Measurements from ENCODE around the gene OXA1L.
"Not testable (repeated sequence)": the region's sequence is repeated elsewhere in the genome, so short reads cannot be mapped to it uniquely, and the experiment has no call there.

Gene OXA1L

GRCh38 chr14:22802860-22803686, 36.6 kb downstream of the OXA1L start:
- no peak for DNase-seq

DNA sequence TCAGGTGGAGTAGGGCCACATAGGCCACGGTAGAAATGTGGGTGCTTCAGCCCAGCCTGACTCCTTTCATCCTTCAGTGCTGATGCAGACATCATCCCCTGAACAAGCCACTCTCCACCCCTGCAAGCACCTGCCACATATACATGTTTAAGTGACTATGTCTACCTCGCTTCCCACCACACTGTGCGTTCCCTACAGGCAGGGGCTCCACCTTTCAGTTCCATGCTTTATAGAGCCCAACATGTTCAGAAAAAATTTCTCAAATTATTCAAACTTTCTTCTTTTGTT, 37.1 kb downstream of the OXA1L start:
- no peak for DNase-seq

GRCh38 chr14:22805235-22805634, 38.7 kb downstream of the OXA1L start:
- not testable (repeated sequence) for DNase-seq

- no peak for DNase-seq
Measured at GRCh38 chr14:22807432-22808087, 41.1 kb downstream of the OXA1L start.

DNA sequence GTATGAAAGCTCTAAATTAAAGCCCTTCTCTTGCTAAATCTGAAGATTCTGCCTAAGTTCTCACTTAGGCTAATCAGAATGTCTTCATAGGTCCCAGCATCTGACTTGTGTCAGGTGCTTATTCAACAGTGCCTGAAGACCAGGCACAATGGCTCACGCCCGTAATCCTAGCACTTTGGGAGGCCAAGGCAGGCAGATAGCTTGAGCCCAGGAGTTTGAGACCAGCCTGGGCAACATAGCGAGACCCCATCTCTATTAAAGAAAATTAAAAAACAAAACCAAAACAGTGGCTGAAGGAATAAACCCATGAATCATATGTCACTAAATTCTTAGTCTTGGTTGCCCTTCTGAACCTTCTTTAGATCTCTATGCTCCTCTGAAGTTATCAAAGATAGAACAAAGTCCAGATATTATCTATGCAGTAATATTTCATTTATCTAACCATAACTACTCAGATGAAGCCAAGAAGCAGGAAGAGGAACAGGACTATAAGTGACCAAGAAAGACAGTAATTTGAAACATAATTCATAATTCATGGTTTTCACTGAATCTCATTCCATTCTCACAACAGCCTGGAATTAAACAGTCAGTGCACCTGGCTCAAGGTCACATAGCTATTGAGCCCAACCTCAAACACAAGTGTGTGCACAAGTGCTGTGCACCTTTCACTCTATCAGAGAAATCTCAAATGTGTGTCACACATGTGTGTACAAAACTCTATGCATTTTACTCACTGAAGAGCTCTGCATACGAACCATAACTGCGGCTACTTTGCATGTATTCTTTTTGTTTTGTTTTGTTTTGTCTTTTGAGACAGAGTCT, 42.1 kb downstream of the OXA1L start:
- no peak for DNase-seq

DNA sequence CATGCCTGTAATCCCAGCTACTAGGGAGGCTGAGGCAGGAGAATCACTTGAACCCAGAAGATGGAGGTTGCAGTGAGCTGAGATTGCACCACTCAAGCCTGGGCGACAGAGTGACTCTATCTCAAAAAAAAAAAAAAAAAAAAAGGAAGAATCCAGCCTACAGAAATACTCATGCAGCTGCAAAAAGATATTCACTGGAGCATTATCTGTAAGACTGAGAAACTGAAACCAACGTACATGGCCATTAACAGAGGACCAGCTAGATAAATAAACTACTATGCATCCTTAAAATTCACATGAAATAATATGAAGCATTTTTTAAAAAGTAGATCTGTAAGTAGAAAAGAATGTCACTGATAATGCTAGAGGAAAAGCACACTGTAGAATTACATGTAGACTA, 45.2 kb downstream of the OXA1L start:
- DNase-seq = no peak

DNA sequence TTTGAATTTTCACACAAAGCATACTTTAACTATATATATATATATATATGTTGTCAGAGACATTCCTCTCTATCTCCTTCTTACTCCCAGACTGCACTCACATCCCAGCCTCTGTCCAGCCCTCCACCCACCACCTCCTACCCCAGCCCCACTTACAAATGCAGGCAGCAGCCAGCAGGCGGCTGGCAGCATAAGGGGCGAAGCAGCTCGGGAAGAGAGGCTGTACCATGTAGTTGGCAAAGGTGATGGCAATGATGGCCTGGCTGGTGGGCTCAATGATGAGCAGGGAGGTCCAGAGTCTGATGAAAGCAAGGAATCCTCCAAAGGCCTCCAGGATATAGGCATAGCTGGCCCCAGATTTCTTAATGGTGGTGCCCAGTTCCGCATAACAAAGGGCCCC, 46.3 kb downstream of the OXA1L start:
- no peak for DNase-seq

DNA sequence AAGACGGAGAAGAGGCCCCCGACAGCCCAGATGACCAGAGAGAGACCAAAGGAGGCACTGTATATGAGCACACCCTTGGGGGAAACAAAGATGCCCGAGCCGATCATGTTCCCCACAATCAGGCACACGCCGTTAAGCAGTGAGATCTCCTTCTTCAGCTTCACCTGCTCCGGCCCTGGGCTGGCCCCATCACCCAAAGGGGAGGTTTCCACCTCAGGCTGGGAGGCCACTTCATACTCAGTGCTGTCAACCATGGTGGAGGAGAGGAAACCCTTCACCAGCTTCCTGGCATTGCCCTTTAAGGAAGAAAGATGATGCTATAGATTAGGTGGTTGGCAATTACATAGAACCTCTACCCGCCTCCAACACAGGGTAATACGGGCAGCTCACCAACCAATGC, 46.7 kb downstream of the OXA1L start:
- no peak for DNase-seq

DNA sequence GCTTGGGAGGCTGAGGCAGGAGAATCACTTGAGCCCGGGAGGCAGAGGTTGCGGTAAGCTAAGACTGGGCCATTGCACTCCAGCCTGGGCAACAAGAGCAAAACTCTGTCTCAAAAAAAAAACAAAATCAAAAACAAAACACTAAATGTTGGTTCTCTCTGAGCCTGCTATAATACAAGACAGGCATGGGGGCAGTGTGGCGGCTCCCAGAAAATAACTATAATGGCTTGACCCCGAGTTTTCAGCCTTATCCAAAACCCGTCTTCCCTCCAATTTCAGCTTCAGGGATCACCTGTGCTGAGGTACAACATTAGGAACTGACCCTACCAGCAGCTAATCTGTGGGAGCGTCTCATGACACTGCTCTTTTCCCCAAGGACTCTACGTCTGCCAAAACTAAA, 47.9 kb downstream of the OXA1L start:
- DNase-seq = no peak

DNA sequence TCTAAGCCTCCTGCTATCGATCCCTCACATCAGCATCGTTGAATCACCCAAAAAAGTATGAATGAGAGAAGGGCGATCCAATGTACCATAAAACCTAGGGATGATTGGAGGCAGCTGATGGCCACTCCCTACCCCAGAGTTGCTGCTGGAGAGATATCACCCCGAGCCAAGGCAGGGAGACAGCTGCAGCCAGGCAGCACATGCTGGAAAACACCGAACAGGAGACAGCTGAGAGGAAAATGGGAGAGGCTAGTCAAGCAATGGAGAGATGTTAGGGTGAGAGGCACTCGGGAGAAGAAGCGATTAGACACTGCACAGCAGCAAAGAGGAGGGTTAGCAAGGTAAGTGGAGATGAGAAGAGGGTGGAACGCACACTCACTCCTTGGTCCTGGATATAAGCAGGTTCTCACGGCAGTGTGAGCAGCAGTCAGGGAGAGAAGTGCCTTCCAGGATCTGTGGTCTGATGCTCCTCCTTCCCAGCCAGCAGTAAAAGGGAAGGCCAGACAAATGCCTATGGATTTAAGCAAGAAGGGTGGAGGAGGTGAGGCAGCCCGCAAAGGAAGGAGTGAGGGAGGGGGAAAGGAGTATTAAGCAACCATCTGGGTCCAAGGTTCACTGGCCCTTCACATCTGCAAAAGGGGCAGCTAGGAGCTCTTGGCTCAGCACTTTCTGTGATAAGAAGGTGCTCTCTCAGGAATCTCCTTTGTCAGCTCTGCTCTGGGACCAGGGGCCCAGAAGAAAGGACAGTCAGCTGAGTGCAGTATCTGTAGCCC, 48.6 kb downstream of the OXA1L start, which contains the start of gene SLC7A7:
SLC7A7 (minus strand) TSS at position 495 of the 773 bp plus-strand sequence. CDS start 2,037 bp downstream, outside the sequence.
- DNase-seq = no peak

GRCh38 chr14:22819151-22819988, 52.9 kb downstream of the OXA1L start:
- no peak for DNase-seq

- no peak for DNase-seq
Measured at GRCh38 chr14:22820731-22821130, 54.2 kb downstream of the OXA1L start.

DNA sequence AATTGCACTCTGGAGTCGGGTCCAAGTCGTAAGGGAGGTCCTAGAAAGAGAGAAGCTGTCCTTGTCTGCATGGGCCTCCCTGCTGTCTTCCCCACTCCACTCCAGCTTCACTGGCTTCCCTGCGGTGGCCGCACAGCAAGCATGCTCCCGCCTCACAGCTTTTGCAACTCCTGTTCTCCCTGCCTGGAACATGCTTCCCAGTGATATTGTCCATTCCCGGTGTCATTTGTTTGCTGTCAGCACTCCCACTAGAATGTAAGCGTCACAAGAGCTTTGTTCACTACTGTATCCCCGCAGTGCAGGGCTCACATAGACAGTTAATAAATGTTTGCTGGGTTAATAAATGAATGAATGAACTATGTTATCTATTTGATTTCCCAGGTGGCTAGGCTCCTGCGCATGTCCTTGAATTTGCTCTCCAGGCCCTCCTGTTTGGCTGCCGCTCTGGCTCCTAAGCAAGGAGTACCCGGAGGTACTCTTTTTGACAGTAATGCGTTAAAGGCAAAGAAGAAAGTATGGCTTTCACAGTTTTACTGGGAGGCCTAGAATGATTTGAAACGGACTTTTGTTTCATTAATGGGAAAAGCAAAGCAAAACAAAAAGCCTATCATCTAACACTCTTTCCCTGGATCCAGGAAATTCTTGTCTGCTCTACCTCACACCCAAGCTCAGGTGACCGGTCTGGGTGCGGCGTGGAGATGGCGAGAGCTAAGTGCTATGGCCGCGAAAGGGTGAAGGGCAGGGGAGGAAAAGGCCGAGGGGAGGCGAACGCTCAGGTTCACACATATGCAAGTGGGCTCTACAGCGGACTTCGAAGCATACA, 54.9 kb downstream of the OXA1L start:
- peak; percentile 50 for DNase-seq

DNA sequence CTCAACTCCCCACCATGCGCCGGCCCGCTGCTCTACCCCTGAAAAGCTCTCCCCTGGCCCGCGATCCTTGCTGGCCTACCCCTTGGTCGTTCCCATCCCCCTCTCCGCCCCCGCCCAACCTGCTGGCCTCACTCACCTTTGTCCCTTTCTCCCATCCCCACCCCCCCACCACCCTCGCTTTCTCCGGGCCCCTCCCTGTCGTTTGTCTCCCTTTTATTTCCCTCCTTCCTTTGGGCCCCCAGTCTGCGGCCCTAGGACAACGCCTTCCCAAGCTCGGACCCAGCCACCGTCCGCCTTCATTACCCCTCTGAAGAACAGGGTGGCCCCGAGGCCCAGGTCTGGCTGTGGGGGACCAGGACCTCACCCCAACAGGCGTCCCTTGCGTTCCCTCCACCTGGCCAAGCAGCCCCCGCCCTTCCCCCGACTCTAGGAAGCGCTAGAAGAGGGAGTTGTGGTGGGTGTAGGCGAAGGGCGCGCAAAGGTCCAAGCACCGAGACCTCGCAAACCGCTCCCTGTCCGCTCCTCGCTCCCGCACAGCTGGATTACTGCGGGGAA, 55.6 kb downstream of the OXA1L start:
- no peak for DNase-seq

All from activated effector memory CD4-positive, alpha-beta T cell treated with anti-CD3 and anti-CD28 coated beads, Interleukin-2, amount 50 U/mL, for 16 hours (primary cell).